Neural cell (in vitro differentiated cells): ENCODE results near the gene B3GALT6. TPM values are rescaled to one million over a fixed set of nuclear protein-coding genes. Genes with fewer than 3 reads are reported as not detected.

Experiments
- H2AFZ ChIP-seq: fragments of 200-600, 300-800 bp; sonication (generic), shearing (Covaris generic); 2 replicates; pipeline ENCODE4 v1.6.0; 2014; ENCODE audit warnings: low read depth, mild to moderate bottlenecking, antibody characterized with exemption, low read length, moderate library complexity
- H3F3A ChIP-seq: fragments of 200-600 bp; shearing (Covaris generic); 2 replicates; pipeline ENCODE4 v1.6.1; 2016; ENCODE audit warnings: mild to moderate bottlenecking, moderate library complexity, mixed read lengths, antibody characterized with exemption, low read length; ENCODE audit not compliant: insufficient read depth, poor library complexity, severe bottlenecking
- H3K27ac ChIP-seq: fragments of 200-600, 300-800 bp; sonication (generic), shearing (Covaris generic); 2 replicates; pipeline ENCODE4 v1.5.1; 2014; ENCODE audit warnings: mild to moderate bottlenecking, low read length, moderate library complexity
- H3K27me3 ChIP-seq: fragments of 300-800, 200-600 bp; sonication (generic), shearing (Covaris generic); 2 replicates; pipeline ENCODE4 v1.6.0; 2014; ENCODE audit warnings: mild to moderate bottlenecking, low read depth, low read length, moderate library complexity; ENCODE audit not compliant: insufficient read depth
- H3K36me3 ChIP-seq: fragments of 300-800, 200-600 bp; sonication (generic), shearing (Covaris generic); 2 replicates; pipeline ENCODE4 v1.5.1; 2014; ENCODE audit warnings: mild to moderate bottlenecking, antibody characterized with exemption, low read length, moderate library complexity; ENCODE audit not compliant: insufficient read depth
- H3K4me2 ChIP-seq: fragments of 300-800, 200-600 bp; sonication (generic), shearing (Covaris generic); 2 replicates; pipeline ENCODE4 v1.6.0; 2014; ENCODE audit warnings: mild to moderate bottlenecking, low read length
- H3K4me3 ChIP-seq: fragments of 300-800, 200-600 bp; sonication (generic), shearing (Covaris generic); 2 replicates; pipeline ENCODE4 v1.5.1; 2014; ENCODE audit warnings: mild to moderate bottlenecking, low read length, moderate library complexity
- H3K79me2 ChIP-seq: fragments of 200-600 bp; shearing (Covaris generic); replicated peaks from 2 replicates; pipeline ENCODE4 v1.6.0; 2014; ENCODE audit warnings: mild to moderate bottlenecking, low read length, moderate library complexity; ENCODE audit not compliant: insufficient read depth
- H3K9ac ChIP-seq: fragments of 300-800, 200-600 bp; sonication (generic), shearing (Covaris generic); 2 replicates; pipeline ENCODE4 v1.6.1; 2016; ENCODE audit warnings: mild to moderate bottlenecking, low read length, mixed read lengths
- H3K9me2 ChIP-seq: fragments of 200-600 bp; shearing (Covaris generic); 2 replicates; pipeline ENCODE4 v1.6.1; 2016; ENCODE audit warnings: mild to moderate bottlenecking, low read length, mixed read lengths; ENCODE audit not compliant: insufficient read depth
- H3K9me3 ChIP-seq: fragments of 200-600, 300-800 bp; sonication (generic), shearing (Covaris generic); 2 replicates; pipeline ENCODE4 v1.6.1; 2016; ENCODE audit warnings: mild to moderate bottlenecking, mixed run types, low read length, moderate library complexity, mixed read lengths
- H4K20me1 ChIP-seq: fragments of 200-600 bp; shearing (Covaris generic); 2 replicates; pipeline ENCODE4 v1.6.1; 2016; ENCODE audit warnings: mild to moderate bottlenecking, mixed run types; ENCODE audit not compliant: insufficient read depth
- EP300 ChIP-seq: fragments of 450-650 bp; conservative IDR thresholded peaks from 2 replicates; pipeline ENCODE4 v1.6.1; 2014; ENCODE audit warnings: antibody characterized with exemption, mild to moderate bottlenecking, moderate library complexity; ENCODE audit not compliant: poor library complexity, severe bottlenecking
- EZH2 ChIP-seq: fragments of 200-600, 300-800 bp; shearing (Covaris generic), sonication (generic); IDR thresholded peaks from 2 replicates; pipeline ENCODE4 v1.6.1; 2014; ENCODE audit warnings: antibody characterized with exemption, low read length, borderline replicate concordance, mild to moderate bottlenecking; ENCODE audit not compliant: insufficient read depth, poor library complexity, severe bottlenecking
- MXI1 ChIP-seq: fragments of 450-650 bp; conservative IDR thresholded peaks from 2 replicates; pipeline ENCODE4 v1.6.1; 2014; ENCODE audit warnings: antibody characterized with exemption, mild to moderate bottlenecking; ENCODE audit not compliant: poor library complexity, severe bottlenecking
- POLR2AphosphoS5 ChIP-seq: IDR thresholded peaks from 2 replicates; pipeline ENCODE4 v1.6.1; 2012
- RAD21 ChIP-seq: fragments of 450-650 bp; conservative IDR thresholded peaks from 2 replicates; pipeline ENCODE4 v1.6.1; 2014; ENCODE audit warnings: antibody characterized with exemption, mild to moderate bottlenecking, moderate library complexity
- SMC3 ChIP-seq: fragments of 450-650 bp; conservative IDR thresholded peaks from 2 replicates; pipeline ENCODE4 v1.6.1; 2014; ENCODE audit warnings: antibody characterized with exemption, mild to moderate bottlenecking, moderate library complexity; ENCODE audit not compliant: poor library complexity
- TAF1 ChIP-seq: IDR thresholded peaks from 2 replicates; pipeline ENCODE4 v1.6.1; 2012; ENCODE audit warnings: low read depth
- polyA plus RNA-seq: library from polyadenylated mRNA; depleted of rRNA; stranded (reverse); fragments of >200 nt; gene quantifications from 2 replicates; pipeline ENCODE4 v1.2.3, GENCODE V29; 2014
- TF ChIP-seq, protein P1 (sequence below): fragments of 450-650 bp; IDR thresholded peaks from 2 replicates; pipeline ENCODE4 v1.5.1; 2014; ENCODE audit warnings: antibody characterized with exemption, mild to moderate bottlenecking, moderate library complexity; ENCODE audit not compliant: poor library complexity, severe bottlenecking
- TF ChIP-seq, protein P2 (sequence below): IDR thresholded peaks from 2 replicates; pipeline ENCODE4 v1.6.1; 2012; ENCODE audit warnings: borderline replicate concordance

B3GALT6 gene
- polyA plus RNA-seq, 1 donor from 2014 or later = 46.5 TPM

DNA sequence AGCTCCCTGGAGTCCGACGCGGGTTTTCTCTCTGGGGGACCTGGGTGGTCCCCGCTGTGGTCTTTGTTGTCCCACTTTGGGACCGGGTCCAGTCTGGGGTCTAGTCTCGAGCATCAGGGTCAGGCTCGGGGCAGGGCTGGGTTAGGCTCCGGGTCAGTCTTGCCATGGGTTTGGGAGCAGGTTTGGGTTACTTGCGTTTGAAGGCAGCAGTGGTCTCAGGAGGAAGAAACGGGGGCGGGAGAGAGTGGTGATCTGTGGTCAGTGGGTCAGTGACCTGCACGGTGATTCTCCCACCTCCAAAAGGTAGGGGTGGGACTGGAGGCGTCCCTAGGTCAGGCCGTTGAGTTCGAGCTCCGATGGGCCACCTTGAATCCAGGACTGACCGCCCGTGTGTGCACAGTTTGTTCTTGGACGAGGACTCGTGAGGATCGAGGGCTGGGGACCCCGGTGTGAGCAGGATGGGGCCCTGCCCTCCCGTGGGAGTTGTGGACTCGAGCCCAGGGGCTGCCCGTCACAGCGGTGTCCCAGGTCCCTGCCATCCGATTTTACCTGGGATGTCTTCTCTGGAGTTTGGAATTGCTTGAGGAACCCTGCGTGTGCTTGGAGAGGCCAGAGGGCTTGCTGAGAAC is 2.3 kb downstream of the B3GALT6 start:
- Histone ChIP-seq H3K9me3 (no peaks in the 10 kb centered on the region), H3K4me3 (no peak overlapping the region), H3K79me2 (peaks cover 22% of the 10 kb centered on the region)

DNA sequence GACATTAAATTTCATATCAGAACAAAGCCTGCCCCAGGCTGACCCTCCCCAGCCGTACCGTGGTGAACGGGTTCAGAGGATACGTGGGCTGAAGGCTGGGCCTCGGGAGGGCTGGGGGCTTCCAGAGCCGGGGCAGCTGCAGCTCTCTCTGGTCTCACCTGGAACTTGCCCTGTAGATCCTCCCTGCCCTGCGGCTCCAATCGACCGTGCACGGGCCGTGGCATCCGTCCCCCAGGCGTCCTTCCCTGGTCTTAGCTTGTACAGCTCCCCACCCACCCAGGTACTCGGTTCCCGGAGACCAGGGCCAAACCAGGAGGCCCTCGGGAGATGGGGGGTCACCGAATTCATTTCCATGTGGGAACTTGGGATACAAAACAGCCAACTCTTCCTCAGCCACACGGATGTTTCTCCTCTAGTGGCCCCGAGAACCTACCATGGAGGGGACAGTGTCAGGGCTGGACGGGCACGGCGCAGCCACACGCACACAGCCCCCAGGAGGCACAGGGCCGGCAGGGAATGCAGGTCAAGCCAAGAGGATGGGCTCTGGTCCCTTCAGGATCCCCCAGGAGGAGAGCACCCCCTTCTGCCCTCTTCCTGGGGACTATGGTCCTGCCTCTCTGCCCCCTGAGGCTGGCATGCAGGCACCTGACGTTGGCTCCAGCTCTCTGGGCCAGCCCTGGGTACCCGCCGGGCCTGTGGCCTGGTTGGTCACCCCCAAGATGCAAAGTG is 3.1 kb downstream of the B3GALT6 start:
- Histone ChIP-seq H3K79me2 (peaks cover 13% of the 10 kb centered on the region), H3K9me2 (no peaks in the 10 kb centered on the region), H3K4me2 (no peak overlapping the region), H3K36me3 (no peaks in the 10 kb centered on the region), H3K4me3 (no peak overlapping the region), H3K9ac (no peak overlapping the region), H3K27me3 (no peaks in the 10 kb centered on the region), H3F3A (no peaks in the 10 kb centered on the region), H3K27ac (no peak overlapping the region), H3K9me3 (no peaks in the 10 kb centered on the region), H4K20me1 (no peaks in the 10 kb centered on the region), H2AFZ (no peak overlapping the region)
- TF ChIP-seq POLR2AphosphoS5 (no peak), EP300 (no peak), SMC3 (no peak), RAD21 (no peak), EZH2 (no peak), TAF1 (no peak)
- TF ChIP-seq, protein P1, sequence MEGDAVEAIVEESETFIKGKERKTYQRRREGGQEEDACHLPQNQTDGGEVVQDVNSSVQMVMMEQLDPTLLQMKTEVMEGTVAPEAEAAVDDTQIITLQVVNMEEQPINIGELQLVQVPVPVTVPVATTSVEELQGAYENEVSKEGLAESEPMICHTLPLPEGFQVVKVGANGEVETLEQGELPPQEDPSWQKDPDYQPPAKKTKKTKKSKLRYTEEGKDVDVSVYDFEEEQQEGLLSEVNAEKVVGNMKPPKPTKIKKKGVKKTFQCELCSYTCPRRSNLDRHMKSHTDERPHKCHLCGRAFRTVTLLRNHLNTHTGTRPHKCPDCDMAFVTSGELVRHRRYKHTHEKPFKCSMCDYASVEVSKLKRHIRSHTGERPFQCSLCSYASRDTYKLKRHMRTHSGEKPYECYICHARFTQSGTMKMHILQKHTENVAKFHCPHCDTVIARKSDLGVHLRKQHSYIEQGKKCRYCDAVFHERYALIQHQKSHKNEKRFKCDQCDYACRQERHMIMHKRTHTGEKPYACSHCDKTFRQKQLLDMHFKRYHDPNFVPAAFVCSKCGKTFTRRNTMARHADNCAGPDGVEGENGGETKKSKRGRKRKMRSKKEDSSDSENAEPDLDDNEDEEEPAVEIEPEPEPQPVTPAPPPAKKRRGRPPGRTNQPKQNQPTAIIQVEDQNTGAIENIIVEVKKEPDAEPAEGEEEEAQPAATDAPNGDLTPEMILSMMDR = no peak
- TF ChIP-seq, protein P2, sequence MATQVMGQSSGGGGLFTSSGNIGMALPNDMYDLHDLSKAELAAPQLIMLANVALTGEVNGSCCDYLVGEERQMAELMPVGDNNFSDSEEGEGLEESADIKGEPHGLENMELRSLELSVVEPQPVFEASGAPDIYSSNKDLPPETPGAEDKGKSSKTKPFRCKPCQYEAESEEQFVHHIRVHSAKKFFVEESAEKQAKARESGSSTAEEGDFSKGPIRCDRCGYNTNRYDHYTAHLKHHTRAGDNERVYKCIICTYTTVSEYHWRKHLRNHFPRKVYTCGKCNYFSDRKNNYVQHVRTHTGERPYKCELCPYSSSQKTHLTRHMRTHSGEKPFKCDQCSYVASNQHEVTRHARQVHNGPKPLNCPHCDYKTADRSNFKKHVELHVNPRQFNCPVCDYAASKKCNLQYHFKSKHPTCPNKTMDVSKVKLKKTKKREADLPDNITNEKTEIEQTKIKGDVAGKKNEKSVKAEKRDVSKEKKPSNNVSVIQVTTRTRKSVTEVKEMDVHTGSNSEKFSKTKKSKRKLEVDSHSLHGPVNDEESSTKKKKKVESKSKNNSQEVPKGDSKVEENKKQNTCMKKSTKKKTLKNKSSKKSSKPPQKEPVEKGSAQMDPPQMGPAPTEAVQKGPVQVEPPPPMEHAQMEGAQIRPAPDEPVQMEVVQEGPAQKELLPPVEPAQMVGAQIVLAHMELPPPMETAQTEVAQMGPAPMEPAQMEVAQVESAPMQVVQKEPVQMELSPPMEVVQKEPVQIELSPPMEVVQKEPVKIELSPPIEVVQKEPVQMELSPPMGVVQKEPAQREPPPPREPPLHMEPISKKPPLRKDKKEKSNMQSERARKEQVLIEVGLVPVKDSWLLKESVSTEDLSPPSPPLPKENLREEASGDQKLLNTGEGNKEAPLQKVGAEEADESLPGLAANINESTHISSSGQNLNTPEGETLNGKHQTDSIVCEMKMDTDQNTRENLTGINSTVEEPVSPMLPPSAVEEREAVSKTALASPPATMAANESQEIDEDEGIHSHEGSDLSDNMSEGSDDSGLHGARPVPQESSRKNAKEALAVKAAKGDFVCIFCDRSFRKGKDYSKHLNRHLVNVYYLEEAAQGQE = no peak

More for the DNA sequence above, 2.3 kb downstream of the B3GALT6 start:
- TF ChIP-seq SMC3 (no peak), EP300 (no peak), RAD21 (no peak), POLR2AphosphoS5 (no peak), MXI1 (no peak), EZH2 (no peak), TAF1 (no peak)
- TF ChIP-seq, protein P2 = no peak
- TF ChIP-seq, protein P1 = no peak
- Histone ChIP-seq H3K27me3 (no peaks in the 10 kb centered on the region), H3K9ac (no peak overlapping the region), H4K20me1 (no peaks in the 10 kb centered on the region), H3K9me2 (no peaks in the 10 kb centered on the region), H3K4me2 (no peak overlapping the region), H3F3A (no peaks in the 10 kb centered on the region), H3K36me3 (no peaks in the 10 kb centered on the region), H2AFZ (no peak overlapping the region), H3K27ac (no peak overlapping the region)
